Endothelial cell (in vitro differentiated cells): ENCODE results near the gene GPNMB. TPM values are rescaled to one million over a fixed set of nuclear protein-coding genes. Genes with fewer than 3 reads are reported as not detected.

Experiments used
- DNase-seq: peaks from one replicate; pipeline ENCODE4 v3.0.0; 2021; ENCODE audit warnings: low spot score
- H3K27ac Mint-ChIP-seq: one replicate; pipeline ENCODE4 v1.8.0; 2021; ENCODE audit warnings: mixed read lengths, inconsistent platforms; ENCODE audit not compliant: unreplicated experiment
- H3K27me3 Mint-ChIP-seq: one replicate; pipeline ENCODE4 v1.8.0; 2021; ENCODE audit warnings: mild to moderate bottlenecking, moderate library complexity, mixed read lengths, inconsistent platforms; ENCODE audit not compliant: unreplicated experiment
- H3K36me3 Mint-ChIP-seq: one replicate; pipeline ENCODE4 v1.8.0; 2021; ENCODE audit warnings: mild to moderate bottlenecking, low read depth, mixed read lengths, inconsistent platforms; ENCODE audit not compliant: unreplicated experiment
- H3K4me1 Mint-ChIP-seq: one replicate; pipeline ENCODE4 v1.8.0; 2021; ENCODE audit warnings: mild to moderate bottlenecking, mixed read lengths, inconsistent platforms; ENCODE audit not compliant: unreplicated experiment
- H3K4me3 Mint-ChIP-seq: one replicate; pipeline ENCODE4 v1.8.0; 2021; ENCODE audit warnings: mild to moderate bottlenecking, mixed read lengths, inconsistent platforms; ENCODE audit not compliant: unreplicated experiment
- H3K9me3 Mint-ChIP-seq: one replicate; pipeline ENCODE4 v1.8.0; 2021; ENCODE audit warnings: mixed read lengths, inconsistent platforms; ENCODE audit not compliant: unreplicated experiment
- CTCF ChIP-seq: fragments of 200-600 bp; sonication (generic); IDR thresholded peaks from one replicate; pipeline ENCODE4 v1.5.0; 2021; ENCODE audit warnings: antibody characterized with exemption; ENCODE audit not compliant: unreplicated experiment
- total RNA-seq: library from RNA; stranded (reverse); fragmentation: NEBNext Ultra II Directional; extraction: Animal tissue kit (Norgen Biotek cat#: 25700); gene quantifications from one replicate; pipeline ENCODE4 v1.2.1, GENCODE V29; 2021; ENCODE audit not compliant: unreplicated experiment

Gene GPNMB
- total RNA-seq, 1 donor from 2014 or later, result 0.49 TPM

- Mint-ChIP-seq H3K27me3 (peaks cover 11% of the 10 kb centered on the region), H3K27ac (no peak overlapping the region)
- DNase-seq, result no peak
Measured at GRCh38 chr7:23295401-23295697, 48.8 kb downstream of the GPNMB start.

DNA sequence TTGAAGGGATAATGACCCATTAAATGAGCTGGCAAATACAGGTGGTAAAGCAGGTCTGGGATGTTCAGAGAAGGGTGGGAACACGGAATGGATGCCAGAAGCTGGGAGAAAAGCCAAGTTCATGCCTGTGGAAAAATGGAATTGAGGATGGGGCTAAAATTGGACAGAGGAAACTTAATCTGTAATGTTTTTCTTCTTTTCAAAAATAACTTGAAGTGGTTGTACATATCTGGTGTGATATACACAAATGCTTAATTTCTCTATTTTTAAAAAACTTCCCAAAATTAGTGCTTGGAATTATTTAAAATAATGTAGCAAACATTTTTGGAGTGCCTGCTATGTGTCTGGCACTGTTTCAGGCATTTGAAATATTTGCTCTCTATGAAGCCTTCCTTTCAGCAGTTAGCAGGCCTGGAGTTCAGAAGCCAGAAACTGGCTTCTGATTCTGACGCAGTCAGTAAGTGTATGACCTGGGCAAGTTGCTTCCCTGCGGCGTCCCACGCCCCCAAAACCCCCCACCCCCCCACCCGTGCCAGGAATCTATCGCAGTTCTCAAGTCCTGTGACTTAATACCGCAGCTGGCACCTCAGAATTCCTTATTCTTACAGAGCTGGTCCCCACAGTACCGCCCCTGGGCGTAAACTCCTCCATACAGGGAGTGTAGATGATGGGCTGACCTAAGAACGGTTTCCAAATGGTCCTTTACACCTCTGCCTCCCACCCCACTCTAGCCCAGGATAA lies 51.7 kb downstream of the GPNMB start:
- Mint-ChIP-seq H3K27me3 (peaks cover 16% of the 10 kb centered on the region), H3K9me3 (no peaks in the 10 kb centered on the region), H3K36me3 (peaks cover 2% of the 10 kb centered on the region), H3K27ac (peak overlapping the region; percentile 27), H3K4me1 (peaks cover 14% of the 10 kb centered on the region), H3K4me3 (peak overlapping the region; percentile 92)
- no peak for TF ChIP-seq CTCF
- DNase-seq, result no peak

More at GRCh38 chr7:23295401-23295697, 48.8 kb downstream of the GPNMB start:
- Mint-ChIP-seq H3K4me1 (peaks cover 12% of the 10 kb centered on the region), H3K4me3 (no peak overlapping the region), H3K36me3 (no peaks in the 10 kb centered on the region), H3K9me3 (no peaks in the 10 kb centered on the region)
- TF ChIP-seq CTCF, result no peak

GRCh38 chr7:23298885-23299769 lies 52.6 kb downstream of the GPNMB start, which contains the start of gene MALSU1:
MALSU1 (plus strand) TSS chr7:23299339; CDS start chr7:23299353, 14 bp downstream.
- Mint-ChIP-seq H3K9me3 (no peaks in the 10 kb centered on the region), H3K27me3 (peaks cover 16% of the 10 kb centered on the region), H3K36me3 (peaks cover 2% of the 10 kb centered on the region), H3K4me1 (peaks cover 14% of the 10 kb centered on the region), H3K27ac (peak within 1 kb of the TSS; percentile 67), H3K4me3 (peak within 1 kb of the TSS; percentile 92)
- TF ChIP-seq CTCF, result no peak
- DNase-seq, result peak; percentile 93

DNA sequence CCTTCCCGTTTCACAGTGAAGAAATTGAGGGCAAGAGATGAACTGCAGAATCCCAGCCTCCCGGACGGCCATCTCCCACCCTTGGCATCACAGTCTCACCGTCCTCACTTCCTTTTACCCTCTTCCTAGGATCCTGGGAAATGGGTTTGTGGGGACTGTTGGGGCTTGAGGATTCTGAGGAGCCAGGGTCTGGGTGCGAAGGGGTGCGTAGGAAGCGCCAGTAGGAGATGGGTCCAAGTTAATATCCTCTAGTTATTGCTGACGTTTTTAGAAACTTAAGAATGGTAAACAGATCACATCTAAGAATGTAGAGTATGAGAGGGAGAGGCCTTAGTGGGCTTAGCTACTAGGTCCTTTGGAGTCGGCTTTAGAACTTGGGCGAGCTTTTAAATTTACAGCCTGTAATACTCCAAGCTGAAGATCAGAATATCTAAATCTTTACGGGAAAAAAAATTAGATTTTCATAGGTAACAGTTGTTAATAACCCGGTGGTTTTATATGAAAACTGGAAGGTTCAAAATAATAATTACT lies 53.3 kb downstream of the GPNMB start:
- TF ChIP-seq CTCF, result no peak
- H3K27me3 Mint-ChIP-seq, result peaks cover 16% of the 10 kb centered on the region
- H3K4me1 Mint-ChIP-seq, result peaks cover 14% of the 10 kb centered on the region
- H3K4me3 Mint-ChIP-seq, result peak overlapping the region; percentile 92
- peaks cover 2% of the 10 kb centered on the region for H3K36me3 Mint-ChIP-seq
- peak overlapping the region; percentile 31 for H3K27ac Mint-ChIP-seq
- H3K9me3 Mint-ChIP-seq, result no peaks in the 10 kb centered on the region
- DNase-seq, result no peak
